ENCODE measurements around the gene SLC46A3.

GRCh38 chr13:28729541-28729940, 10.8 kb upstream of the SLC46A3 start:
- TF ChIP-seq CTCF (IDR thresholded peaks at IDR 0.05) (no peak), POLR2A (IDR thresholded peaks at IDR 0.05; ENCODE audit: low read depth) (no peak)

All from esophagus muscularis mucosa (tissue), 3 donors.